ENCODE results near the gene HSD11B2.

The HSD11B2 gene

GRCh38 chr16:67454104-67454503 lies 23.2 kb downstream of the HSD11B2 start:
- Histone ChIP-seq H3K9me3 (ENCODE audit: control insufficient read depth, low read length) (no peaks in the 10 kb centered on the region), H2BK15ac (ENCODE audit: low read depth, poor library complexity, severe bottlenecking) (no peak overlapping the region)
- 96% methylated on average over 5 of the region's 5 CpGs for WGBS

GRCh38 chr16:67454852-67455251 lies 23.9 kb downstream of the HSD11B2 start:
- H3K14ac ChIP-seq (ENCODE audit: low read length in 2 of 2) = no peak overlapping the region
- no peaks in the 10 kb centered on the region for H3K9me3 ChIP-seq (ENCODE audit: control insufficient read depth, low read length)
- no peaks in the 10 kb centered on the region for H3K27me3 ChIP-seq (ENCODE audit: control insufficient read depth in 1 of 2, insufficient read depth in 1 of 2, low read length in 2 of 2)
- no peak for DNase-seq
- H3K23ac ChIP-seq (ENCODE audit: low read length in 2 of 2) = no peak overlapping the region
- peaks cover 42 to 58% of the 10 kb centered on the region in 2 experiments for H3K36me3 ChIP-seq (ENCODE audit: control insufficient read depth in 1 of 2, insufficient read depth in 2 of 2, low read depth in 1 of 2, low read length in 2 of 2)
- H2BK12ac ChIP-seq (ENCODE audit: low read length in 2 of 2) = no peak overlapping the region
- no peak overlapping the region for H3K4me3 ChIP-seq (ENCODE audit: insufficient read depth in 1 of 2, low read depth in 1 of 2, low read length in 2 of 2)
- peaks cover 56% of the 10 kb centered on the region for H3K79me1 ChIP-seq (replicated peaks; ENCODE audit: low read length, poor library complexity, severe bottlenecking)
- 89% methylated on average over 6 of the region's 6 CpGs for WGBS
- H3K4me2 ChIP-seq (ENCODE audit: low read length, poor library complexity, severe bottlenecking) = no peak overlapping the region
- no peak overlapping the region for H2AK5ac ChIP-seq (ENCODE audit: low read length, severe bottlenecking)
- no peak overlapping the region for H4K8ac ChIP-seq (ENCODE audit: low read length)
- no peak overlapping the region for H2BK5ac ChIP-seq (ENCODE audit: low read depth, low read length, poor library complexity, severe bottlenecking)
- no peak overlapping the region for H4K91ac ChIP-seq (ENCODE audit: low read length)
- no peak overlapping the region for H2AFZ ChIP-seq (ENCODE audit: low read depth, low read length)
- H3K4me1 ChIP-seq (ENCODE audit: control insufficient read depth, insufficient read depth, low read depth, low read length) = peaks cover 28% of the 10 kb centered on the region
- H3K27ac ChIP-seq (ENCODE audit: low read length, poor library complexity, severe bottlenecking) = no peak overlapping the region
- H3K18ac ChIP-seq (ENCODE audit: low read depth in 1 of 2, low read length in 2 of 2) = no peak overlapping the region
- no peak overlapping the region for H3K9ac ChIP-seq (ENCODE audit: low read length)
- no peak overlapping the region for H2BK15ac ChIP-seq (ENCODE audit: low read depth, poor library complexity, severe bottlenecking)
- H2BK120ac ChIP-seq (ENCODE audit: low read depth, low read length) = no peak overlapping the region
- no peak overlapping the region for H3K4ac ChIP-seq (ENCODE audit: low read depth in 1 of 2, low read length in 2 of 2)

More at GRCh38 chr16:67454104-67454503, 23.2 kb downstream of the HSD11B2 start:
- Histone ChIP-seq H2AFZ (ENCODE audit: low read depth, low read length) (no peak overlapping the region), H3K4me3 (ENCODE audit: insufficient read depth in 1 of 2, low read depth in 1 of 2, low read length in 2 of 2) (no peak overlapping the region), H3K79me1 (replicated peaks; ENCODE audit: low read length, poor library complexity, severe bottlenecking) (peaks cover 56% of the 10 kb centered on the region), H3K4me2 (ENCODE audit: low read length, poor library complexity, severe bottlenecking) (no peak overlapping the region), H3K4ac (ENCODE audit: low read depth in 1 of 2, low read length in 2 of 2) (no peak overlapping the region), H3K9ac (ENCODE audit: low read length) (no peak overlapping the region), H4K91ac (ENCODE audit: low read length) (no peak overlapping the region), H3K4me1 (ENCODE audit: control insufficient read depth, insufficient read depth, low read depth, low read length) (peaks cover 21% of the 10 kb centered on the region), H2BK12ac (ENCODE audit: low read length in 2 of 2) (no peak overlapping the region), H3K36me3 (ENCODE audit: control insufficient read depth in 1 of 2, insufficient read depth in 2 of 2, low read depth in 1 of 2, low read length in 2 of 2) (peaks cover 47 to 59% of the 10 kb centered on the region in 2 experiments), H3K14ac (ENCODE audit: low read length in 2 of 2) (no peak overlapping the region), H4K8ac (ENCODE audit: low read length) (no peak overlapping the region), H3K27me3 (ENCODE audit: control insufficient read depth in 1 of 2, insufficient read depth in 1 of 2, low read length in 2 of 2) (no peaks in the 10 kb centered on the region), H2BK120ac (ENCODE audit: low read depth, low read length) (no peak overlapping the region), H3K27ac (ENCODE audit: low read length, poor library complexity, severe bottlenecking) (no peak overlapping the region), H3K18ac (ENCODE audit: low read depth in 1 of 2, low read length in 2 of 2) (no peak overlapping the region), H3K23ac (ENCODE audit: low read length in 2 of 2) (no peak overlapping the region), H2BK5ac (ENCODE audit: low read depth, low read length, poor library complexity, severe bottlenecking) (no peak overlapping the region), H2AK5ac (ENCODE audit: low read length, severe bottlenecking) (no peak overlapping the region)
- DNase-seq = no peak

- Histone ChIP-seq H3K4ac (ENCODE audit: low read depth in 1 of 2, low read length in 2 of 2) (no peak overlapping the region), H2BK15ac (ENCODE audit: low read depth, poor library complexity, severe bottlenecking) (no peak overlapping the region), H3K27ac (ENCODE audit: low read length, poor library complexity, severe bottlenecking) (no peak overlapping the region), H3K27me3 (ENCODE audit: control insufficient read depth in 1 of 2, insufficient read depth in 1 of 2, low read length in 2 of 2) (no peaks in the 10 kb centered on the region), H3K4me1 (ENCODE audit: control insufficient read depth, insufficient read depth, low read depth, low read length) (peaks cover 32% of the 10 kb centered on the region), H2BK120ac (ENCODE audit: low read depth, low read length) (no peak overlapping the region), H2AFZ (ENCODE audit: low read depth, low read length) (no peak overlapping the region), H3K9me3 (ENCODE audit: control insufficient read depth, low read length) (no peaks in the 10 kb centered on the region), H3K18ac (ENCODE audit: low read depth in 1 of 2, low read length in 2 of 2) (no peak overlapping the region), H3K4me2 (ENCODE audit: low read length, poor library complexity, severe bottlenecking) (no peak overlapping the region), H2AK5ac (ENCODE audit: low read length, severe bottlenecking) (no peak overlapping the region), H4K8ac (ENCODE audit: low read length) (no peak overlapping the region), H3K23ac (ENCODE audit: low read length in 2 of 2) (no peak overlapping the region), H3K36me3 (ENCODE audit: control insufficient read depth in 1 of 2, insufficient read depth in 2 of 2, low read depth in 1 of 2, low read length in 2 of 2) (peaks cover 40 to 57% of the 10 kb centered on the region in 2 experiments), H2BK12ac (ENCODE audit: low read length in 2 of 2) (no peak overlapping the region), H3K79me1 (replicated peaks; ENCODE audit: low read length, poor library complexity, severe bottlenecking) (peaks cover 60% of the 10 kb centered on the region), H3K9ac (ENCODE audit: low read length) (peak overlapping the region; percentile 36), H2BK5ac (ENCODE audit: low read depth, low read length, poor library complexity, severe bottlenecking) (no peak overlapping the region), H3K4me3 (ENCODE audit: insufficient read depth in 1 of 2, low read depth in 1 of 2, low read length in 2 of 2) (no peak overlapping the region), H4K91ac (ENCODE audit: low read length) (no peak overlapping the region), H3K14ac (ENCODE audit: low read length in 2 of 2) (no peak overlapping the region)
- 95% methylated on average over 6 of the region's 6 CpGs for WGBS
- DNase-seq = no peak
Observed at GRCh38 chr16:67456391-67457081, 25.6 kb downstream of the HSD11B2 start.

GRCh38 chr16:67457611-67458010 lies 26.7 kb downstream of the HSD11B2 start:
- WGBS = 75% methylated on average over 7 of the region's 7 CpGs
- no peak overlapping the region for H2BK120ac ChIP-seq (ENCODE audit: low read depth, low read length)
- H3K9me3 ChIP-seq (ENCODE audit: control insufficient read depth, low read length) = no peaks in the 10 kb centered on the region

More at GRCh38 chr16:67457611-67458010, 26.7 kb downstream of the HSD11B2 start:
- Histone ChIP-seq H3K79me1 (replicated peaks; ENCODE audit: low read length, poor library complexity, severe bottlenecking) (peaks cover 60% of the 10 kb centered on the region), H2BK5ac (ENCODE audit: low read depth, low read length, poor library complexity, severe bottlenecking) (no peak overlapping the region), H3K36me3 (ENCODE audit: control insufficient read depth in 1 of 2, insufficient read depth in 2 of 2, low read depth in 1 of 2, low read length in 2 of 2) (peaks cover 33 to 50% of the 10 kb centered on the region in 2 experiments), H3K18ac (ENCODE audit: low read depth in 1 of 2, low read length in 2 of 2) (no peak overlapping the region), H2AK5ac (ENCODE audit: low read length, severe bottlenecking) (no peak overlapping the region), H3K4me3 (ENCODE audit: insufficient read depth in 1 of 2, low read depth in 1 of 2, low read length in 2 of 2) (no peak overlapping the region), H4K91ac (ENCODE audit: low read length) (no peak overlapping the region), H3K27ac (ENCODE audit: low read length, poor library complexity, severe bottlenecking) (no peak overlapping the region), H3K4me1 (ENCODE audit: control insufficient read depth, insufficient read depth, low read depth, low read length) (peaks cover 39% of the 10 kb centered on the region), H2BK15ac (ENCODE audit: low read depth, poor library complexity, severe bottlenecking) (no peak overlapping the region), H2BK12ac (ENCODE audit: low read length in 2 of 2) (no peak overlapping the region), H3K4ac (ENCODE audit: low read depth in 1 of 2, low read length in 2 of 2) (no peak overlapping the region), H3K23ac (ENCODE audit: low read length in 2 of 2) (no peak overlapping the region), H4K8ac (ENCODE audit: low read length) (no peak overlapping the region), H3K4me2 (ENCODE audit: low read length, poor library complexity, severe bottlenecking) (no peak overlapping the region), H3K14ac (ENCODE audit: low read length in 2 of 2) (no peak overlapping the region), H3K27me3 (ENCODE audit: control insufficient read depth in 1 of 2, insufficient read depth in 1 of 2, low read length in 2 of 2) (no peaks in the 10 kb centered on the region), H3K9ac (ENCODE audit: low read length) (peak overlapping the region; percentile 56), H2AFZ (ENCODE audit: low read depth, low read length) (no peak overlapping the region)
- no peak for DNase-seq

Measured in mesenchymal stem cell (in vitro differentiated cells and primary cell).